Measurements from ENCODE around the gene ACER3.

- TF ChIP-seq, protein P1, sequence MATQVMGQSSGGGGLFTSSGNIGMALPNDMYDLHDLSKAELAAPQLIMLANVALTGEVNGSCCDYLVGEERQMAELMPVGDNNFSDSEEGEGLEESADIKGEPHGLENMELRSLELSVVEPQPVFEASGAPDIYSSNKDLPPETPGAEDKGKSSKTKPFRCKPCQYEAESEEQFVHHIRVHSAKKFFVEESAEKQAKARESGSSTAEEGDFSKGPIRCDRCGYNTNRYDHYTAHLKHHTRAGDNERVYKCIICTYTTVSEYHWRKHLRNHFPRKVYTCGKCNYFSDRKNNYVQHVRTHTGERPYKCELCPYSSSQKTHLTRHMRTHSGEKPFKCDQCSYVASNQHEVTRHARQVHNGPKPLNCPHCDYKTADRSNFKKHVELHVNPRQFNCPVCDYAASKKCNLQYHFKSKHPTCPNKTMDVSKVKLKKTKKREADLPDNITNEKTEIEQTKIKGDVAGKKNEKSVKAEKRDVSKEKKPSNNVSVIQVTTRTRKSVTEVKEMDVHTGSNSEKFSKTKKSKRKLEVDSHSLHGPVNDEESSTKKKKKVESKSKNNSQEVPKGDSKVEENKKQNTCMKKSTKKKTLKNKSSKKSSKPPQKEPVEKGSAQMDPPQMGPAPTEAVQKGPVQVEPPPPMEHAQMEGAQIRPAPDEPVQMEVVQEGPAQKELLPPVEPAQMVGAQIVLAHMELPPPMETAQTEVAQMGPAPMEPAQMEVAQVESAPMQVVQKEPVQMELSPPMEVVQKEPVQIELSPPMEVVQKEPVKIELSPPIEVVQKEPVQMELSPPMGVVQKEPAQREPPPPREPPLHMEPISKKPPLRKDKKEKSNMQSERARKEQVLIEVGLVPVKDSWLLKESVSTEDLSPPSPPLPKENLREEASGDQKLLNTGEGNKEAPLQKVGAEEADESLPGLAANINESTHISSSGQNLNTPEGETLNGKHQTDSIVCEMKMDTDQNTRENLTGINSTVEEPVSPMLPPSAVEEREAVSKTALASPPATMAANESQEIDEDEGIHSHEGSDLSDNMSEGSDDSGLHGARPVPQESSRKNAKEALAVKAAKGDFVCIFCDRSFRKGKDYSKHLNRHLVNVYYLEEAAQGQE (IDR thresholded peaks at IDR 0.05): no peak
- TF ChIP-seq, protein P2, sequence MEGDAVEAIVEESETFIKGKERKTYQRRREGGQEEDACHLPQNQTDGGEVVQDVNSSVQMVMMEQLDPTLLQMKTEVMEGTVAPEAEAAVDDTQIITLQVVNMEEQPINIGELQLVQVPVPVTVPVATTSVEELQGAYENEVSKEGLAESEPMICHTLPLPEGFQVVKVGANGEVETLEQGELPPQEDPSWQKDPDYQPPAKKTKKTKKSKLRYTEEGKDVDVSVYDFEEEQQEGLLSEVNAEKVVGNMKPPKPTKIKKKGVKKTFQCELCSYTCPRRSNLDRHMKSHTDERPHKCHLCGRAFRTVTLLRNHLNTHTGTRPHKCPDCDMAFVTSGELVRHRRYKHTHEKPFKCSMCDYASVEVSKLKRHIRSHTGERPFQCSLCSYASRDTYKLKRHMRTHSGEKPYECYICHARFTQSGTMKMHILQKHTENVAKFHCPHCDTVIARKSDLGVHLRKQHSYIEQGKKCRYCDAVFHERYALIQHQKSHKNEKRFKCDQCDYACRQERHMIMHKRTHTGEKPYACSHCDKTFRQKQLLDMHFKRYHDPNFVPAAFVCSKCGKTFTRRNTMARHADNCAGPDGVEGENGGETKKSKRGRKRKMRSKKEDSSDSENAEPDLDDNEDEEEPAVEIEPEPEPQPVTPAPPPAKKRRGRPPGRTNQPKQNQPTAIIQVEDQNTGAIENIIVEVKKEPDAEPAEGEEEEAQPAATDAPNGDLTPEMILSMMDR (IDR thresholded peaks at IDR 0.05; ENCODE audit: low read depth, low read length, missing input control): no peak
- TF ChIP-seq YY1 (IDR thresholded peaks at IDR 0.05): no peak
- no peak for TF ChIP-seq EGR1 (IDR thresholded peaks at IDR 0.05; ENCODE audit: low read depth in 2 of 2)
- no peak for TF ChIP-seq TAF1 (conservative IDR thresholded peaks at IDR 0.05)
- TF ChIP-seq FOXA1 (IDR thresholded peaks at IDR 0.05): no peak
- no peak for TF ChIP-seq JUND (IDR thresholded peaks at IDR 0.05)
- TF ChIP-seq SP1 (IDR thresholded peaks at IDR 0.05): no peak
- no peak for TF ChIP-seq MAX (IDR thresholded peaks at IDR 0.05)
- no peak for TF ChIP-seq RXRA (IDR thresholded peaks at IDR 0.05)
- TF ChIP-seq NR2F2 (IDR thresholded peaks at IDR 0.05): no peak
- TF ChIP-seq GABPA (IDR thresholded peaks at IDR 0.05 in 1 of 2, conservative IDR thresholded peaks at IDR 0.05 in 1 of 2): no peak
These were observed 86.5 kb downstream of the ACER3 start for GRCh38 chr11:76947190-76947589.

Measured in liver (tissue), 3 donors.